Upper lobe of left lung (tissue), 4 donors: ENCODE results near the gene APBB2.

Source experiments
- CTCF ChIP-seq, 6 experiments: fragments of 450-650 bp in 4 of 6; fragments of 200-600 bp in 2 of 6; sonication (generic) in 2 of 6; IDR thresholded peaks; one replicate each; pipeline ENCODE4 v1.5.1; 2016 to 2019; ENCODE audit warnings: antibody characterized with exemption in 6 of 6
- EP300 ChIP-seq, 4 donors: sonication (generic); formaldehyde crosslinking; IDR thresholded peaks; one replicate each; pipeline ENCODE4 v1.5.1; 2017; ENCODE audit warnings: antibody characterized with exemption in 4 of 4, control low read depth in 2 of 4
- POLR2A ChIP-seq, 4 donors: fragments of 450-650 bp; IDR thresholded peaks; one replicate each; pipeline ENCODE4 v1.5.1; 2016 to 2017; ENCODE audit warnings: antibody characterized with exemption in 4 of 4, mild to moderate bottlenecking in 2 of 4

GRCh38 chr4:41122775-41123174 is 91.6 kb downstream of the APBB2 start:
- TF ChIP-seq CTCF (IDR thresholded peaks at IDR 0.05) (no peak), EP300 (IDR thresholded peaks at IDR 0.05) (no peak), POLR2A (IDR thresholded peaks at IDR 0.05) (no peak)
